H1 (cell line): Measurements from ENCODE around the gene HSF2.

Experiments
- ASH2L ChIP-seq: fragments of 200-600, 300-600 bp; sonication (generic); IDR thresholded peaks from one replicate; pipeline ENCODE4 v1.7.1; 2017; ENCODE audit warnings: low read length
- BRCA1 ChIP-seq: IDR thresholded peaks from 2 replicates; pipeline ENCODE4 v1.6.1; 2012; ENCODE audit warnings: low read depth, low read length, improper control_type of control experiment
- CTCF ChIP-seq, 3 experiments: IDR thresholded peaks; 1 replicate in 2 of 3; 2 replicates in 1 of 3; pipeline versions ENCODE4 v1.5.1 to v1.6.1; 2011; ENCODE audit warnings: low read length in 3 of 3, mild to moderate bottlenecking in 3 of 3, inconsistent platforms in 2 of 3, low read depth in 1 of 3, moderate library complexity in 1 of 3; ENCODE audit not compliant: insufficient read depth in 1 of 3; ENCODE audit errors: control extremely low read depth in 1 of 3
- EP300 ChIP-seq, 2 experiments: IDR thresholded peaks; 1 replicate in 1 of 2; 2 replicates in 1 of 2; pipeline ENCODE4 v1.6.1; 2011 to 2012; ENCODE audit warnings: low read depth in 2 of 2, low read length in 2 of 2, mild to moderate bottlenecking in 2 of 2, borderline replicate concordance in 1 of 2, inconsistent platforms in 1 of 2, moderate library complexity in 1 of 2
- HDAC6 ChIP-seq: IDR thresholded peaks from one replicate; pipeline ENCODE4 v1.7.1; 2012; ENCODE audit warnings: low read depth, mild to moderate bottlenecking, inconsistent platforms, low read length, moderate library complexity
- MAX ChIP-seq: IDR thresholded peaks from 2 replicates; pipeline ENCODE4 v1.6.1; 2012; ENCODE audit warnings: inconsistent platforms
- NANOG ChIP-seq: IDR thresholded peaks from 2 replicates; pipeline ENCODE4 v1.6.1; 2011; ENCODE audit warnings: low read length, low read depth, mild to moderate bottlenecking, inconsistent platforms; ENCODE audit not compliant: insufficient read depth, poor library complexity, severe bottlenecking
- POLR2A ChIP-seq, 2 experiments: IDR thresholded peaks; 1 replicate in 1 of 2; 2 replicates in 1 of 2; pipeline ENCODE4 v1.6.1; 2011; ENCODE audit warnings: low read depth in 2 of 2, low read length in 2 of 2, mild to moderate bottlenecking in 2 of 2; ENCODE audit errors: control extremely low read depth in 1 of 2
- RNF2 ChIP-seq: fragments of 200-900, 300-1000 bp; sonication (generic); IDR thresholded peaks from 2 replicates; pipeline ENCODE4 v1.7.1; 2016; ENCODE audit warnings: borderline replicate concordance, low read depth, mild to moderate bottlenecking, antibody characterized with exemption, low read length; ENCODE audit not compliant: poor library complexity, severe bottlenecking; ENCODE audit errors: missing control alignments
- SIN3A ChIP-seq, 2 experiments: IDR thresholded peaks in 1 of 2; conservative IDR thresholded peaks in 1 of 2; 2 replicates each; pipeline ENCODE4 v1.6.1; 2011 to 2012; ENCODE audit warnings: low read length in 2 of 2, improper control_type of control experiment in 1 of 2, low read depth in 1 of 2, mild to moderate bottlenecking in 1 of 2
- SP1 ChIP-seq: IDR thresholded peaks from 2 replicates; pipeline ENCODE4 v1.6.1; 2011; ENCODE audit warnings: low read depth, low read length
- SRF ChIP-seq: IDR thresholded peaks from 2 replicates; pipeline ENCODE4 v1.6.1; 2011; ENCODE audit warnings: mild to moderate bottlenecking, low read depth, low read length, moderate library complexity
- TAF1 ChIP-seq: IDR thresholded peaks from 2 replicates; pipeline ENCODE4 v1.6.1; 2011; ENCODE audit warnings: mild to moderate bottlenecking, low read depth, low read length
- YY1 ChIP-seq: IDR thresholded peaks from 2 replicates; pipeline ENCODE4 v1.6.1; 2011; ENCODE audit warnings: low read depth, mild to moderate bottlenecking, low read length

- TF ChIP-seq POLR2A (IDR thresholded peaks at IDR 0.05; ENCODE audit: control extremely low read depth in 1 of 2, low read depth in 2 of 2, low read length in 2 of 2), result no peak
- TF ChIP-seq HDAC6, result no peak
- no peak for TF ChIP-seq MAX
- TF ChIP-seq RNF2, result no peak
- no peak for TF ChIP-seq YY1
- TF ChIP-seq ASH2L, result no peak
- no peak for TF ChIP-seq SRF
- TF ChIP-seq NANOG, result no peak
- no peak for TF ChIP-seq EP300 (IDR thresholded peaks at IDR 0.05; ENCODE audit: borderline replicate concordance in 1 of 2, low read depth in 2 of 2, low read length in 2 of 2)
- no peak for TF ChIP-seq BRCA1
- TF ChIP-seq CTCF (IDR thresholded peaks at IDR 0.05; ENCODE audit: control extremely low read depth in 1 of 3, insufficient read depth in 1 of 3, low read depth in 1 of 3, low read length in 3 of 3), result no peak
- no peak for TF ChIP-seq SP1
- TF ChIP-seq SIN3A (conservative IDR thresholded peaks at IDR 0.05 in 1 of 2, IDR thresholded peaks at IDR 0.05 in 1 of 2; ENCODE audit: low read depth in 1 of 2, low read length in 2 of 2), result no peak
- no peak for TF ChIP-seq TAF1
Measured at GRCh38 chr6:122458087-122458486, 58.6 kb downstream of the HSF2 start.
